Lung (tissue), 12 donors: ENCODE results near the gene PRDM15. TPM values are rescaled to one million over a fixed set of nuclear protein-coding genes. Genes with fewer than 3 reads are reported as not detected.

Experiments
- ATAC-seq: fragments of 200-7000 bp; cut with Tn5 transposase; one replicate; pipeline ENCODE4 v1.9.1; 2020; ENCODE audit warnings: moderate number of reproducible peaks; ENCODE audit not compliant: insufficient read depth, low FRiP score
- DNase-seq, 3 donors: peaks; one replicate each; pipeline ENCODE4 v3.0.0-alpha.2; 2013 to 2017
- H3K27ac ChIP-seq, 2 donors: one replicate each; pipeline ENCODE4 v1.5.1; 2013; ENCODE audit warnings: mild to moderate bottlenecking in 2 of 2, moderate library complexity in 2 of 2, control low read depth in 1 of 2, inconsistent platforms in 1 of 2, low read depth in 1 of 2, low read length in 1 of 2
- H3K27me3 ChIP-seq, 3 donors: one replicate each; pipeline ENCODE4 v1.5.1; 2013; ENCODE audit warnings: low read length in 2 of 3; ENCODE audit not compliant: control insufficient read depth in 3 of 3, insufficient read depth in 3 of 3
- H3K36me3 ChIP-seq, 4 donors: one replicate each; pipeline ENCODE4 v1.5.1; 2013; ENCODE audit warnings: low read length in 4 of 4, mild to moderate bottlenecking in 1 of 4, moderate library complexity in 1 of 4; ENCODE audit not compliant: control insufficient read depth in 4 of 4, insufficient read depth in 4 of 4
- H3K4me1 ChIP-seq, 5 donors: one replicate each; pipeline ENCODE4 v1.5.1; 2013; ENCODE audit warnings: low read length in 5 of 5, mild to moderate bottlenecking in 2 of 5, moderate library complexity in 1 of 5; ENCODE audit not compliant: control insufficient read depth in 5 of 5, insufficient read depth in 5 of 5
- H3K4me3 ChIP-seq: one replicate; pipeline ENCODE4 v1.5.1; 2013; ENCODE audit warnings: mild to moderate bottlenecking, control low read depth, moderate library complexity
- H3K9ac ChIP-seq, 2 donors: one replicate each; pipeline ENCODE4 v1.5.1; 2013; ENCODE audit warnings: low read length in 2 of 2, control low read depth in 1 of 2; ENCODE audit not compliant: insufficient read depth in 1 of 2
- H3K9me3 ChIP-seq, 4 donors: one replicate each; pipeline ENCODE4 v1.5.1; 2013; ENCODE audit warnings: low read length in 3 of 4, mild to moderate bottlenecking in 1 of 4, moderate library complexity in 1 of 4; ENCODE audit not compliant: control insufficient read depth in 4 of 4, insufficient read depth in 3 of 4
- WGBS, 2 donors: extraction: QIAGEN DNeasy Blood & Tissue Kit; methylation state at CpG; one replicate each; pipeline ENCODE4 v1.1.7; 2013; 5-methylcytosine and 5-hydroxymethylcytosine counted together
- polyA plus RNA-seq, 2 donors: library from polyadenylated mRNA; stranded (reverse); fragments of 200-250 nt; gene quantifications; one replicate each; pipeline ENCODE4 v1.2.1, GENCODE V29; 2013
- total RNA-seq, 2 donors: library from RNA; depleted of rRNA in 1 of 2; stranded (reverse); fragments of >200 nt in 1 of 2; gene quantifications; one replicate each; pipeline ENCODE4 v1.2.1, GENCODE V29; 2014 to 2021
- TF ChIP-seq, protein P1 (sequence below): IDR thresholded peaks from 2 replicates; pipeline ENCODE4 v1.5.1; 2012; ENCODE audit warnings: mild to moderate bottlenecking; ENCODE audit errors: control extremely low read depth, extremely low read depth
- donor health status: control.
- donor health status: control.
- donor health status: Bipolar disorder and iron deficiency.
- donor health status: healthy.
- donor health status: DM: yes; HTN: yes; CAD: no.

PRDM15 gene
- total and polyA plus RNA-seq, 4 donors: 2.4 to 7.2 (median 4.1) TPM

GRCh38 chr21:41901099-41901498, 22.0 kb upstream of the PRDM15 start:
- H3K27ac ChIP-seq: no peak overlapping the region
- H3K36me3 ChIP-seq: peaks cover 5 to 18% (median 16%) of the 10 kb centered on the region in 4 donors
- peaks cover 0 to 3% (median 1%) of the 10 kb centered on the region in 5 donors for H3K4me1 ChIP-seq
- TF ChIP-seq, protein P1, sequence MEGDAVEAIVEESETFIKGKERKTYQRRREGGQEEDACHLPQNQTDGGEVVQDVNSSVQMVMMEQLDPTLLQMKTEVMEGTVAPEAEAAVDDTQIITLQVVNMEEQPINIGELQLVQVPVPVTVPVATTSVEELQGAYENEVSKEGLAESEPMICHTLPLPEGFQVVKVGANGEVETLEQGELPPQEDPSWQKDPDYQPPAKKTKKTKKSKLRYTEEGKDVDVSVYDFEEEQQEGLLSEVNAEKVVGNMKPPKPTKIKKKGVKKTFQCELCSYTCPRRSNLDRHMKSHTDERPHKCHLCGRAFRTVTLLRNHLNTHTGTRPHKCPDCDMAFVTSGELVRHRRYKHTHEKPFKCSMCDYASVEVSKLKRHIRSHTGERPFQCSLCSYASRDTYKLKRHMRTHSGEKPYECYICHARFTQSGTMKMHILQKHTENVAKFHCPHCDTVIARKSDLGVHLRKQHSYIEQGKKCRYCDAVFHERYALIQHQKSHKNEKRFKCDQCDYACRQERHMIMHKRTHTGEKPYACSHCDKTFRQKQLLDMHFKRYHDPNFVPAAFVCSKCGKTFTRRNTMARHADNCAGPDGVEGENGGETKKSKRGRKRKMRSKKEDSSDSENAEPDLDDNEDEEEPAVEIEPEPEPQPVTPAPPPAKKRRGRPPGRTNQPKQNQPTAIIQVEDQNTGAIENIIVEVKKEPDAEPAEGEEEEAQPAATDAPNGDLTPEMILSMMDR: no peak
- DNase-seq (no peak), ATAC-seq (no peak)
- no peaks in the 10 kb centered on the region for H3K9me3 ChIP-seq
- no peak overlapping the region for H3K9ac ChIP-seq
- WGBS, 2 donors: 46 to 64% methylated on average over 12 of the region's 12 CpGs
- no peak overlapping the region for H3K4me3 ChIP-seq
- H3K27me3 ChIP-seq: no peaks in the 10 kb centered on the region

DNA sequence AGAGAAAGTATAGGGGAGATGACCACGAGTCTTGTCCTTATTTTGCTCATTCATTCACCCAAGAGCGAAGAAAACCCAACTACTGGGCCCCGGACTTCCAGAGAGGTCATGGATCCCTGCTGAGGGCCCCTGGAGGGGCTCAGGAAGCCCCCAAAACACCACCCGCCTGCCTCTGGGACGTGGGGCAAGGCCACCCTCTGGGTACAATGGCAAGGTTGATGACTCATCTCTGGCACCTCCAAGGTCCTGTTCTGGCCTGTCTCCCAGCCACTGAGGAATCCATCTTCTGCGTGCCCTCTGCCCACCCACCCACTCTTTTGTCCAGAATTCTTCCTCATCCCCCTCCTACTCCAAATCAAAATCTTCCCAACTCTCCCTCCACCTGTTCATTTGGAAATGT, 21.3 kb upstream of the PRDM15 start:
- no peak overlapping the region for H3K4me3 ChIP-seq
- H3K27ac ChIP-seq: no peak overlapping the region
- H3K9ac ChIP-seq: no peak overlapping the region
- H3K9me3 ChIP-seq: no peaks in the 10 kb centered on the region
- WGBS, 2 donors: 83 to 94% methylated on average over 6 of the region's 6 CpGs
- DNase-seq: no peak
- H3K27me3 ChIP-seq: no peaks in the 10 kb centered on the region
- ATAC-seq: no peak
- H3K4me1 ChIP-seq: peaks cover 0 to 10% (median 2%) of the 10 kb centered on the region in 5 donors
- TF ChIP-seq, protein P1: no peak
- peaks cover 0 to 21% (median 9%) of the 10 kb centered on the region in 4 donors for H3K36me3 ChIP-seq

DNA sequence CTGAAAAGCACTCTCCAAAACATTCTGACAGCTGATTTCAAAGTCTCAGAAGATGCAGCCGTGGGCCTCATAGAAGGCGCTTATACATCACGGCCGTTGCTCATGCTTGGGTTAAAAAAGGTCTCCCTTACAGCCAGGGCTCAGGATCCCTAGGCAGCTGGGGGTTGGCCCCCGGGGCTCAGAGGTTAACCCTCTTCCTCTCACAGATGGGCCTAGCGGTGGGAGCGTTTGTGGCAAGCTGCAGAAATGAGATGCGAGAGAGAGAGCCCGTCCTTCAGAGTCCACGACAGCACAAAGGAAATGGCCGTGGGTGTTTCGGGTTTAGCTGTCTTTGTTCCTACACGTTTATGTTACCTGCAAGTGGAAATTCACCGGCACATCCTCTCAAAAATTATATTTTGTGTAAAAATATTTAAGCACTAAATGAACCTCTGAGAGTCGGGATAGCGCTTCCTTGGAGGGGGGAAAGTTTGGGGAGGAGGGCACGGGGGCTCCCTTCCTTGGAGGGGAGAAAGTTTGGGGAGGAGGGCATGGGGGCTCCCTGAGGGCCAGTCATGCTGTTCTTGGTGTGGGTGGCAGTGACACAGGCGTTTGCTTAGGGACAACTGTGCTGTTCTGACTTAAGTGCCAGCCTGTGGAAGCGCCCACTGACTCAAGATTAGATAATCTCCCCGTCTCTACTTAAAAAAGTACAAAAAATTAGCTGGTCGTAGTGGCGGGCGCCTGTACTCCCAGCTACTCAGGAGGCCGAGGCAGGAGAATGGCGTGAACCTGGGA, 20.5 kb upstream of the PRDM15 start:
- peaks cover 0 to 20% (median 9%) of the 10 kb centered on the region in 4 donors for H3K36me3 ChIP-seq
- peaks cover 0 to 17% (median 2%) of the 10 kb centered on the region in 5 donors for H3K4me1 ChIP-seq
- TF ChIP-seq, protein P1: no peak
- DNase-seq: no peak
- no peak overlapping the region for H3K27ac ChIP-seq
- H3K4me3 ChIP-seq: no peak overlapping the region
- H3K9ac ChIP-seq: no peak overlapping the region
- no peaks in the 10 kb centered on the region for H3K9me3 ChIP-seq
- WGBS, 2 donors: 62 to 80% methylated on average over 25 of the region's 25 CpGs
- ATAC-seq: no peak
- no peaks in the 10 kb centered on the region for H3K27me3 ChIP-seq
